Naive thymus-derived CD8-positive, alpha-beta T cell (primary cell): ENCODE data around the gene AP2A2. TPM values are rescaled to one million over a fixed set of nuclear protein-coding genes. Genes with fewer than 3 reads are reported as not detected.
"Not testable (repeated sequence)": the region's sequence is repeated elsewhere in the genome, so short reads cannot be mapped to it uniquely, and the experiment has no call there.

Experiments
- ATAC-seq, 2 donors: fragments of 150-1000 bp; cut with Tn5 transposase in 1 of 2; sonication (Bioruptor Pico), chemical (Tn5 transposase) in 1 of 2; 1 replicate in 1 of 2; 2 replicates in 1 of 2; pipeline ENCODE4 v1.10.0; 2021; ENCODE audit warnings: mild to moderate bottlenecking in 2 of 2, moderate library complexity in 2 of 2
- POLR2A ChIA-PET: fragments of 350-600 bp; sonication (Branson Sonifier 250); formaldehyde crosslinking; loops from one replicate; lab custom pipeline; 2021; ENCODE audit warnings: antibody characterized with exemption; lab: Charles Lee
- DNase-seq, 10 donors: peaks; one replicate each; pipeline versions ENCODE4 v3.0.0 to v3.0.0-alpha.2; 2020 to 2022
- H3K27ac Mint-ChIP-seq, 10 donors: one replicate each; pipeline ENCODE4 v1.8.0; 2020 to 2022; ENCODE audit warnings: mild to moderate bottlenecking in 10 of 10, mixed read lengths in 10 of 10, moderate library complexity in 4 of 10, inconsistent platforms in 1 of 10
- H3K27me3 Mint-ChIP-seq, 5 donors: one replicate each; pipeline ENCODE4 v1.8.0; 2021 to 2022; ENCODE audit warnings: mixed read lengths in 5 of 5
- H3K36me3 Mint-ChIP-seq, 3 donors: one replicate each; pipeline ENCODE4 v1.8.0; 2020 to 2022; ENCODE audit warnings: mixed read lengths in 3 of 3, mild to moderate bottlenecking in 2 of 3, inconsistent platforms in 1 of 3
- H3K4me1 Mint-ChIP-seq, 4 donors: one replicate each; pipeline ENCODE4 v1.8.0; 2021 to 2022; ENCODE audit warnings: mixed read lengths in 4 of 4
- H3K4me3 Mint-ChIP-seq, 10 donors: one replicate each; pipeline ENCODE4 v1.8.0; 2020 to 2022; ENCODE audit warnings: mild to moderate bottlenecking in 10 of 10, mixed read lengths in 10 of 10, moderate library complexity in 6 of 10, inconsistent platforms in 1 of 10
- H3K9me3 Mint-ChIP-seq, 9 donors: one replicate each; pipeline ENCODE4 v1.8.0; 2020 to 2022; ENCODE audit warnings: mixed read lengths in 9 of 9, mild to moderate bottlenecking in 3 of 9, inconsistent platforms in 1 of 9, moderate library complexity in 1 of 9
- polyA plus RNA-seq, 3 donors: library from polyadenylated mRNA; unstranded; fragments of 300-500 nt; fragmentation: Illumina TruSeq; gene quantifications; one replicate each; pipeline ENCODE4 v1.2.3, GENCODE V29; 2021
- total RNA-seq, 8 experiments: library from RNA in 2 of 8; stranded (reverse) in 2 of 8; gene quantifications; one replicate each; pipeline ENCODE4 v1.2.3 and lab custom pipeline; 2021 to 2026

The AP2A2 gene
- total and polyA plus RNA-seq, 5 experiments from 2014 or later: 8.2 to 80.8 (median 13.9) TPM

GRCh38 chr11:972523-973211 is 47.0 kb downstream of the AP2A2 start:
- DNase-seq: no peak
- POLR2A ChIA-PET: no interaction called here
- H3K4me3 Mint-ChIP-seq: no peak overlapping the region
- peaks cover 31 to 57% (median 49%) of the 10 kb centered on the region in 4 donors for H3K4me1 Mint-ChIP-seq
- no peak for ATAC-seq
- H3K27ac Mint-ChIP-seq: peak overlapping the region in 3 of 10 donors; percentile 21 to 55 (median 34)
- peaks cover 0 to 45% (median 5%) of the 10 kb centered on the region in 3 donors for H3K36me3 Mint-ChIP-seq
- no peaks in the 10 kb centered on the region for H3K27me3 Mint-ChIP-seq
- no peaks in the 10 kb centered on the region for H3K9me3 Mint-ChIP-seq

GRCh38 chr11:973237-973636 is 47.6 kb downstream of the AP2A2 start:
- ATAC-seq (no peak), DNase-seq (no peak)
- POLR2A ChIA-PET: no interaction called here
- Mint-ChIP-seq H3K9me3 (no peaks in the 10 kb centered on the region), H3K27ac (peak overlapping the region in 3 of 10 donors; percentile 34 to 55 (median 46)), H3K4me1 (peaks cover 31 to 57% (median 47%) of the 10 kb centered on the region in 4 donors), H3K4me3 (no peak overlapping the region), H3K27me3 (no peaks in the 10 kb centered on the region), H3K36me3 (peaks cover 0 to 49% (median 5%) of the 10 kb centered on the region in 3 donors)

- H3K36me3 Mint-ChIP-seq: peaks cover 0 to 60% (median 5%) of the 10 kb centered on the region in 3 donors
- H3K4me3 Mint-ChIP-seq: not testable (repeated sequence)
These were observed 49.7 kb downstream of the AP2A2 start for GRCh38 chr11:975376-975775.

DNA sequence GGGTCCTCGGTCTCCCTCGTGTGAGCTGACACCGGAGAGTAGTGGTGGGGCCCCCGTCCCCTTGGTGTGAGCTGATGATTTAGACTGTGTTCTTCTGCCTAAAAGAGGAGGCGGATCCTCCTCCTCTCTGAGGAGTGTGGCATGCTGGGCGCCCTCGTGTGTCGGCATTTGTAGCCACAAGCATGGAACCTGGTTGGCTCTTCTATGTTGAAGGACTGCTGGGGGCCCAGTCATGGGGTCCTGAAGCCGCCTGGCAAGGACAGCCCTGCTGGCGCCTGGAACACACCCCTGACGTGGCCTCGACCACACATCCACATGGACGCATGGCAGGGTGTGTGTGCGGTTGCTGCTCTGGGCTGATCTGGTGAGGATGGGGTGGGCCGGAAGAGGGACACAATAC is 50.2 kb downstream of the AP2A2 start:
- no peaks in the 10 kb centered on the region for H3K9me3 Mint-ChIP-seq
- ATAC-seq (peak; percentile 41 to 59), DNase-seq (no peak)
- peaks cover 0 to 64% (median 5%) of the 10 kb centered on the region in 3 donors for H3K36me3 Mint-ChIP-seq
- POLR2A ChIA-PET: interaction anchor here (1.4 kb wide), 1 partner anchor 51 kb away, joined by 3 read pairs; the partner anchor contains the start of gene AP2A2
- H3K27me3 Mint-ChIP-seq: no peaks in the 10 kb centered on the region
- H3K4me1 Mint-ChIP-seq: peaks cover 23 to 39% (median 31%) of the 10 kb centered on the region in 4 donors
- peak overlapping the region in 1 of 10 donors; percentile 10 for H3K4me3 Mint-ChIP-seq
- peak overlapping the region in 8 of 10 donors; percentile 29 to 87 (median 60) for H3K27ac Mint-ChIP-seq

More at GRCh38 chr11:975376-975775, 49.7 kb downstream of the AP2A2 start:
- H3K27ac Mint-ChIP-seq: peak overlapping the region in 2 of 10 donors; percentile 65 to 87
- POLR2A ChIA-PET, H3K9me3 Mint-ChIP-seq, ATAC-seq, DNase-seq, H3K27me3 Mint-ChIP-seq: not testable (repeated sequence)
- peaks cover 27 to 41% (median 34%) of the 10 kb centered on the region in 4 donors for H3K4me1 Mint-ChIP-seq

DNA sequence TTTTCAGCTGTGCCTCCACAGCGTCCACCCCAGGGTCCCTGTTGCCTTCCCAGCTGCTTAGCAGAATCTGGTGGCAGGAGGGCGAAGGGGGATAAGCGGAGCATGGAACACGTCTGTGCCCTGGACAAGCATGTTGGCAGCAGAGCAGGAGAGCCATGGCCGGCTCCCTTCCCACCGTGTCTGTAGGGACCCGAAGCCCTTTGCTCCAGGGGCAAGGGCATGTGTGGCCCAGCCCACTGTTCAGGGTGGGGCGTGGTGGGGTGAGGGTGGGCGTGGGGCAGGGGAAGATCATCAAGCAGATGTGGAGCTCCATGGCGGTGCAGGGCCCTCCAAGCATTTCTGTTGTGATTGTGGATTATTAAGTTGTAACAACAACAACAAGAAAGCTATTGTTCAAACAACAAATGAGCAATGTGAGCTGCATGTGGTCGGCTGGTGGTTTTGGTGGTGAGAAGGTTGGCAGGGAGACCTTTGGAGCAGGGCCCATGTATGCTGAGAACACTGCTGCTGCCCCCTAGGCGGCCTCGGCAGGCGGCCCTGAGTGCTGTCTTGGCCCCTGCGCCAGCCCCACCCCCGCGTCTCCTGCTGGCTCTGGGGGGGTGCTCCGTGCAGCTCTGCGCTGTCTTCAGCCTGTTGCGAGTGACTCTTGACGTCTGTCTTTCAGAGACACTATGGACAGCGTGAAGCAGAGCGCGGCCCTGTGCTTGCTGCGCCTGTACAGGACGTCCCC is 50.9 kb downstream of the AP2A2 start:
- Mint-ChIP-seq H3K4me3 (peak overlapping the region in 2 of 10 donors; percentile 13 to 43), H3K4me1 (peaks cover 18 to 33% (median 27%) of the 10 kb centered on the region in 4 donors), H3K27me3 (no peaks in the 10 kb centered on the region), H3K27ac (peak overlapping the region in 5 of 10 donors; percentile 53 to 93 (median 75)), H3K9me3 (no peaks in the 10 kb centered on the region), H3K36me3 (peaks cover 0 to 68% (median 8%) of the 10 kb centered on the region in 3 donors)
- POLR2A ChIA-PET: interaction anchor here (1.4 kb wide), 1 partner anchor 52 kb away, joined by 3 read pairs; the partner anchor contains the start of gene AP2A2
- ATAC-seq (peak; percentile 49 to 56), DNase-seq (peak in 1 of 10 donors; percentile 12)

DNA sequence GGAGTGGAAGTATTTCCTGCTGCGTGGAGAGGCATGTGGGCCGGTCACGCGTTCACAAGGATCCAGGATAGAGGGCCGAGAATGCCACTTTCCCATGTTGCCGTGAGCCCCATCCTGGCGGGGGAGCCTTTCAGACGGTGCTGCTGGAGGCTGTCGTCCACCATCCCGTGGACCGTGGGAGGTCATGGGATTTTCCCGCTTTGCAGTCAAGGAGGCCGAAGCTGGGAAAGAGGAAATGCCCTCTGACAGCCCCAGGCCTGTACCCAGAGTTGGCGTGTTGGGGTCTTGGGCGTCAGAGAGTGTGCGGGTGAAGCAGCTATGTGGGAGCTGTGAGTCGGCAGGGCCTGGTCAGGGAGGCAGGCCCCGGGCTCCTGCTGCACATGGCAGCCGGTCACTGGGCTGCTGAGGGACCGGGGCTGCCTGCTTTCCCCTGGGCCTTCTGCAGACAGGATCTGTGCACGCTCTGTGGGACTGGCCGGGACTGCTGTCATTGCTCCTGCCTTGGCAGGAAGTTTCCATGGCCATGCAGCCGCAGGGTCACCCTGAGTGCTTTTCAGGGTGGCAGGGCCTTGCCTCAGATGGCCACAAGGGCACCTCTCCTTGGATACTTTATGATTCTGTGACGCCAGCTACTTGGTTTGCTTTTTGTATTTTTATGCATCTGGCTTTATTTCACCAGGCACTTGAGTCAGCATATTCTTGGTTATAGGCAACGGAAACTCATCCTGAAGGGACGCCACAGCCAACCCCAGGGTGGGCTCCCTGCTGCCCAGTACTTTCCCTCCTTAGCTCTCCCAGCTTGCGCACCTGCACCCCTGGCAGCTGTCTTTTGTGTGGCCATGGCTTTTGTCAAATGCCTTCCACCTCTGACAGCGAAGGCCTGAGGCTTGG is 52.4 kb downstream of the AP2A2 start:
- Mint-ChIP-seq H3K27me3 (no peaks in the 10 kb centered on the region), H3K9me3 (no peaks in the 10 kb centered on the region), H3K36me3 (peaks cover 0 to 66% (median 6%) of the 10 kb centered on the region in 3 donors), H3K27ac (peak overlapping the region in 4 of 10 donors; percentile 6 to 68 (median 48)), H3K4me1 (peaks cover 18 to 29% (median 25%) of the 10 kb centered on the region in 4 donors), H3K4me3 (no peak overlapping the region)
- no peak for ATAC-seq
- no peak for DNase-seq
- POLR2A ChIA-PET: no interaction called here

DNA sequence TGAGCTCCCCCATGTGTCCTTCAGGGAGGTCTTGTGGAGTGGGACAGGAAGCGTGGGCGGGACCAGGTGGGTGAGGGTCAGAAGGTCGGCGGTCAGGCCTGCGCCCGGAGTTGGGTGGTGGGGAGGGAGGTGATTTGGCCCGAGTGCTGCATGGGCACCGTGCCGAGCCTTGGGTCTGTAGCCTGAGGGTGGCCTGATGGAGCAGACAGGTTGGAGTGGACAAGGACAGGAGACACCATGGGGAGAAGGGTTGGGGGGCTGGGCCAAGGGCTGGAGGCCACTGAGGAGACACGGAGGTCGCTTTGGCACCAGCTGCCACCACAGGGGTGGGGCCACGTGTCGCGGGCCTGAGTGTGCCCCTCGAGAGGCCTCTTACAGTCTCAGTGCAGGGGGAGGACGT is 53.1 kb downstream of the AP2A2 start:
- Mint-ChIP-seq H3K4me1 (peaks cover 15 to 26% (median 22%) of the 10 kb centered on the region in 4 donors), H3K27me3 (no peaks in the 10 kb centered on the region), H3K4me3 (no peak overlapping the region), H3K9me3 (no peaks in the 10 kb centered on the region), H3K27ac (peak overlapping the region in 2 of 10 donors; percentile 55 to 65), H3K36me3 (peaks cover 0 to 66% (median 8%) of the 10 kb centered on the region in 3 donors)
- no peak for ATAC-seq
- DNase-seq: no peak
- POLR2A ChIA-PET: no interaction called here

DNA sequence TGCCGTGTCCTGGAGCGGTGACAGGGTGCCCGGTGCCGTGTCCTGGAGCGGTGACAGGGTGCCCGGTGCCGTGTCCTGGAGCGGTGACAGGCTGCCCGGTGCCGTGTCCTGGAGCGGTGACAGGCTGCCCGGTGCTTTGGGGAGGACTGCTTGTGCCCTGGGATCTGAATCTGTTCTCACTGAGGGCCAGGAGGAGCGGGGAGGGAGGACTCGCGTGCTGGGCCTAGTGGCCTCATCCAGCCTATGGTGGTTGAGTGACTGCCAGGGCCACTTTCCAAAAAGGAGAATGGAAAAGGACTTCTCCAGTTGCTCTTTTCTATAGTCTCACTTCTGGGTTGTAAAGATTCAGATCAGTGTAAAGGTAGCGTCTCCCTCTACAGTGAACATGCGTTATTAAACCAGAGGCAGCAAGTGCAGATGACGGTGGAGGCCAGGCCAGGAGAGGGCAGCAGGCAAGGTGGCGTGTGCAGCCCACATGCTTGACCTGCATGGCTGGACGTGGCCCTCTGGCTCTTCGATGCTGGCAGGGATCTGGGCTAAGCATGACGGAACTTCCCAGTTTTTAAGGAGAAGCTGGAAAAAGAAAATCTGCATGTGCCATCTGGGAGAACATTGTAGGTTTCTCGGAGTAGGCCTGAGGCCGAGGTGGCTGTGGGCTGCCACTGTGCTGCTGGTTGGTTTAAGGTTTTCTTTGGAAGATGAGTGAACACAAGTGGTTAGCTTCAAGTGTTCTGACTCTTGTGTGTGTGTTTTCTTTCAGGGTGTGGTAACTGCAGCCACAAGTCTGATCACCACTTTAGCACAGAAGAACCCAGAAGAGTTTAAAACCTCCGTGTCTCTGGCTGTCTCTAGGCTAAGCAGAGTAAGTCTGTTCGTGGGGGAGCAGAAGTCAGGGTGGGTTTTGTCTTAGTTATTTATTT is 55.0 kb downstream of the AP2A2 start:
- H3K9me3 Mint-ChIP-seq: no peaks in the 10 kb centered on the region
- no peak overlapping the region for H3K4me3 Mint-ChIP-seq
- POLR2A ChIA-PET: no interaction called here
- H3K27ac Mint-ChIP-seq: peak overlapping the region in 3 of 10 donors; percentile 13 to 88 (median 48)
- ATAC-seq: no peak
- H3K27me3 Mint-ChIP-seq: no peaks in the 10 kb centered on the region
- peaks cover 0 to 73% (median 6%) of the 10 kb centered on the region in 3 donors for H3K36me3 Mint-ChIP-seq
- H3K4me1 Mint-ChIP-seq: peaks cover 7 to 19% (median 18%) of the 10 kb centered on the region in 4 donors
- no peak for DNase-seq

DNA sequence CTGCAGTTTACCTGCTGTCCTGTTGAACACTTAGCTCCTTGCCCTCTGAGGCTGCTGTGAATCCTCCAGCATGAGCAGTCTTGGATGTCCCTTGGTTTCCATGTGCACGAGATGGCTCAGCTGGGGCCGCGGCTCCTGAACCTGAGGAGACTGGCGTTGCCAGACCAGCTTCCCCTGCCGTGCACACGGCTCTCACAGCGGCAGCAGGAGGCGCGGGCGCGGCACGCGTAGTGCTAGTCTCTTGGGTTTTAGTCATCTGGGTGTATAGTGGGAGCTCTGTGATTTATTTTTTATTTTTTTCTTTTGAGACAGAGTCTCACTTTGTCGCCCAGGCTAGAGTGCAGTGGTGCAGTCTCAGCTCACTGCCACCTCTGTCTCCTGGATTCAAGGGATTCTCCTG is 56.1 kb downstream of the AP2A2 start:
- Mint-ChIP-seq H3K4me1 (peaks cover 3 to 10% (median 8%) of the 10 kb centered on the region in 4 donors), H3K9me3 (no peaks in the 10 kb centered on the region), H3K4me3 (no peak overlapping the region), H3K27me3 (no peaks in the 10 kb centered on the region), H3K27ac (no peak overlapping the region), H3K36me3 (peaks cover 0 to 71% (median 6%) of the 10 kb centered on the region in 3 donors)
- DNase-seq: no peak
- ATAC-seq: no peak
- POLR2A ChIA-PET: no interaction called here

DNA sequence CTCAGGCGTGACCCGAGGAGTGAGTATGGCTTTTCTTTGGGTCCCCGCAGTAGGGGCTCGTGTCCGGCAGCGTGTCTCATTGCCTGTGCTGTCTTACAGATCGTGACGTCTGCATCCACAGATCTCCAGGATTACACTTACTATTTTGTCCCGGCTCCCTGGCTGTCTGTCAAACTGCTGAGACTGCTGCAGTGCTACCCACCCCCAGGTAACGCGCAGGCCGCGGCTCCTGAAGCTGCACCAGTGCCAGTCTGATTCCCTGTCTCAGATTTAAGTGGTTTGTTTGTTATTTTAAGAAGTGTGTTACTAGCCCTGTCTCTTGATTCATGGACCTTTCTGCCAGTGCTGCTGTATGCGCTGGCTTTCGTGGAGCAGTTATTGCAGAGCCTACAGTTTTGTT is 58.9 kb downstream of the AP2A2 start:
- Mint-ChIP-seq H3K4me1 (peaks cover 0 to 6% (median 4%) of the 10 kb centered on the region in 4 donors), H3K36me3 (peaks cover 0 to 69% (median 13%) of the 10 kb centered on the region in 3 donors), H3K27ac (peak overlapping the region in 1 of 10 donors; percentile 6), H3K9me3 (no peaks in the 10 kb centered on the region), H3K4me3 (no peak overlapping the region), H3K27me3 (no peaks in the 10 kb centered on the region)
- DNase-seq (no peak), ATAC-seq (no peak)
- POLR2A ChIA-PET: no interaction called here

DNA sequence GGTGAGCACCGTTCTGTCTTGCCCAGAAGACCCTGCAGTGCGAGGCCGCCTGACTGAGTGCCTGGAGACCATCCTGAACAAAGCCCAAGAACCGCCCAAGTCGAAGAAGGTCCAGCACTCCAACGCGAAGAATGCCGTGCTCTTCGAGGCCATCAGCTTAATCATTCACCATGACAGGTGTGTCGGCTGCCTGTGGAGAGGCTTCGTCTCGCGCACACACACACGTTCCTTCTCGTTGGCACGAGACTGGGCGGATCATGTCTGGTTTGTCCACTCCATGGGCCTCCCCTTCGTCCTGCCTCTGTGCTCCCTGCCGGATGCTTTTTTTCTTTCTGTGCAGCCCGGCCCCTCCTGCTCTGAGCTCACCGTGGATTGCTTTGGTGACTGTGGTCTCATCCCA is 59.7 kb downstream of the AP2A2 start:
- ATAC-seq (no peak), DNase-seq (no peak)
- Mint-ChIP-seq H3K9me3 (no peaks in the 10 kb centered on the region), H3K4me1 (peaks cover 0 to 6% (median 4%) of the 10 kb centered on the region in 4 donors), H3K27ac (no peak overlapping the region), H3K36me3 (peaks cover 0 to 74% (median 13%) of the 10 kb centered on the region in 3 donors), H3K27me3 (no peaks in the 10 kb centered on the region), H3K4me3 (no peak overlapping the region)
- POLR2A ChIA-PET: no interaction called here
